PC-3 (cell line): ENCODE data around the gene DIAPH3.

Experiments used
- EZH2phosphoT487 ChIP-seq: fragments of 300-600 bp; sonication (generic); IDR thresholded peaks from 2 replicates; pipeline ENCODE4 v1.6.1; 2018; ENCODE audit warnings: mild to moderate bottlenecking, antibody characterized with exemption, low read length, borderline replicate concordance
- TF ChIP-seq, protein P1 (sequence below): fragments of 300-600 bp; sonication (generic); conservative IDR thresholded peaks from 2 replicates; pipeline ENCODE4 v1.5.1; 2017; ENCODE audit warnings: antibody characterized with exemption, low read depth, mild to moderate bottlenecking, low read length

GRCh38 chr13:59946944-59947343, 216.8 kb downstream of the DIAPH3 start:
- TF ChIP-seq, protein P1, sequence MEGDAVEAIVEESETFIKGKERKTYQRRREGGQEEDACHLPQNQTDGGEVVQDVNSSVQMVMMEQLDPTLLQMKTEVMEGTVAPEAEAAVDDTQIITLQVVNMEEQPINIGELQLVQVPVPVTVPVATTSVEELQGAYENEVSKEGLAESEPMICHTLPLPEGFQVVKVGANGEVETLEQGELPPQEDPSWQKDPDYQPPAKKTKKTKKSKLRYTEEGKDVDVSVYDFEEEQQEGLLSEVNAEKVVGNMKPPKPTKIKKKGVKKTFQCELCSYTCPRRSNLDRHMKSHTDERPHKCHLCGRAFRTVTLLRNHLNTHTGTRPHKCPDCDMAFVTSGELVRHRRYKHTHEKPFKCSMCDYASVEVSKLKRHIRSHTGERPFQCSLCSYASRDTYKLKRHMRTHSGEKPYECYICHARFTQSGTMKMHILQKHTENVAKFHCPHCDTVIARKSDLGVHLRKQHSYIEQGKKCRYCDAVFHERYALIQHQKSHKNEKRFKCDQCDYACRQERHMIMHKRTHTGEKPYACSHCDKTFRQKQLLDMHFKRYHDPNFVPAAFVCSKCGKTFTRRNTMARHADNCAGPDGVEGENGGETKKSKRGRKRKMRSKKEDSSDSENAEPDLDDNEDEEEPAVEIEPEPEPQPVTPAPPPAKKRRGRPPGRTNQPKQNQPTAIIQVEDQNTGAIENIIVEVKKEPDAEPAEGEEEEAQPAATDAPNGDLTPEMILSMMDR: no peak
- TF ChIP-seq EZH2phosphoT487: no peak
